Stimulated activated CD4-positive, alpha-beta T cell treated with anti-CD3 and anti-CD28 coated beads, Interleukin-2, amount 100 ng/mL, for 48 hours (primary cell): ENCODE results near the gene MRPL57.
"Not testable (repeated sequence)": the region's sequence is repeated elsewhere in the genome, so short reads cannot be mapped to it uniquely, and the experiment has no call there.

Source experiments
- DNase-seq, 2 donors: peaks; one replicate each; pipeline ENCODE4 v3.0.0-alpha.2; 2020

Gene MRPL57

DNA sequence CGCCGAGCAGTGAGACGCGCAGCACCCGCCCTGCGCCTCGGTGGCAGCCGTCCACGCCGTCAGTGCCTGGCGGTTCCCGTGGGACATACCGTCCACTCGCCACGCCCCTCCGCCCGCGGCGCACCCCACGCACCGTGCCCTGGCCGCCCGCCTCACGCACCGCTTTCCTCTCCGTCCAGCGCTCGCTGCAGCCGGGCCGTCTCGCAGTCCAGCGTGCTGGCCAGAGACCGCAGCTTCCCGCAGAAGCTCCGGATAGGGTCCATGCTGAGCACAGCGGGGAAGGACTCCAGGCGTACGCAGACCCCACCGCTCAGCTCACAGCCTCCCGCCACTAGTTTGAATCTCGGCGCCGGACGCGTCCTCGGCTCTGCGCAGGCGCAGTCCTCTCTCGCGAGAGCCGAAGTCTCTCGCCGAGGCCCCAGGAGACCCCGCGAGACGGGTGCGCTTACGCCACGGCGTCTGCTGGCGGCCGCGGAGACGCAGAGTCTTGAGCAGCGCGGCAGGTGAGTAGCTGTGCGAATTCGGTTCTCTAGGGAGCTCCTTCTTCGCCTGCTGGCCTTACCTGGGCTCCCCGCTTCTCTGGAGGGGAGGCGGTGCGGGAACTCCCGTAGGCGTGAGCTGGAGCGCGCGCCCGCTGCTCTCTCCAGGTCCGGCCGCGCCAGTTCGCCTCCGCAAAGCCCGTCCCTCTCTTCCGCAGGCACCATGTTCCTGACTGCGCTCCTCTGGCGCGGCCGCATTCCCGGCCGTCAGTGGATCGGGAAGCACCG lies at the start of gene MRPL57, which contains the start of gene SKA3:
Gene MRPL57 (plus strand): TSS at position 444 of the 767 bp plus-strand sequence. CDS start 259 bp downstream, at position 703.
Gene SKA3 (minus strand): TSS at position 338 of the 767 bp plus-strand sequence. CDS start 75 bp downstream, at position 263.
- DNase-seq = peak; percentile 90 to 93

DNA sequence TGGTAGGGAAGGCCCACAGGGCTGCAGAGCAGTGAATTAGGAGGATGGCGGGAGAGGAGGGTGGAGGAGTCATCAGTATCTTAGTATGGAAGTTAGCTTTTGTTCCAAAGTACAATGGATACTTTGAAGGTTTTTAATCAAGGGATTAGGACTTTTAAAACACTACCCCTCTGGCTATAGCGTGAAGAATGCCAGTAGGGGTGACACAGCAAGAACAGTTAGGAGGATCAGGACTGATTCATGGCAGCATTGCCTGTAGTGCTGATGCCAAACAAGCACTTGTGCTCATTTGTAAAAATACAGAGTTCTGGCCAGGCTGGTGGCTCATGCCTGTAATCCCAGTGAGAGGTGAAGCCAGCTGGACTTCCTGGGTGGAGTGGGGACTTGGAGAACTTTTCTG lies 46.3 kb upstream of the MRPL57 start:
- DNase-seq = no peak

DNA sequence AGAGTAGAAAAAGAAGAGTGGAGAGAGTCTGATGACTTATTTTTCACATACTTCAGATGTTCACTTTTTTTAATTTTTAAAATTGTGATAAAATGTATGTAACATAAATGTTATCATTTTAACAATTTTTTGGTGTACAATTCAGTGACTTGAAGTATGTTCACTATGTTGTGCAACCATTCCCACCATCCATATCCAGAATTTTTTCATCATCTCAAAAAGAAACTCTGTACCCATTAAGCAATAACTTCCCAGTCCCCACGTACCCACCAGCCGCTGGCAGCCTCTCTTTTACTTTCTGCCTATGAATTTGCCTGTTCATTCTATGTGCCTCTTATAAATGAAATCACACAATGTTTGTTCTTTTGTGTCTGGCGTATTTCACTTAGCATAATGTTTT lies 43.4 kb upstream of the MRPL57 start:
- DNase-seq = no peak

DNA sequence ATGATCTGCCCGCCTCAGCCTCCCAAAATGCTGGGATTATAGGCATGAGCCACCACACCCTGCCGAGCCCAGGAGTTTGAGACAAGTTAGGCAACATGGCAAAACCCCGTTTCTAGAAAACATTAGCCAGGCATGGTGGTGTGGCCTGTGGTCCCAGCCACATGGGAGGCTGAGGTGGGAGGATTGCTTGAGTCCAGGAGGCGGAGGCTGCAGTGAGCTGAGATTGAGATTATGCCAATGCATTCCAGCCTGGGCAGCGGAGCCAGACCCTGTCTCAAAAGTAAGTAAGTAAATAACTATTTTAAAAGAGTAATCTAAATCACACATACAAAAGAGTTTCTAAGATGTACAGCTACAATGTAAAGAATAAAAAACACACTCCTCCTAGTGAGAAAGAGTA lies 42.0 kb upstream of the MRPL57 start:
- no peak for DNase-seq

DNA sequence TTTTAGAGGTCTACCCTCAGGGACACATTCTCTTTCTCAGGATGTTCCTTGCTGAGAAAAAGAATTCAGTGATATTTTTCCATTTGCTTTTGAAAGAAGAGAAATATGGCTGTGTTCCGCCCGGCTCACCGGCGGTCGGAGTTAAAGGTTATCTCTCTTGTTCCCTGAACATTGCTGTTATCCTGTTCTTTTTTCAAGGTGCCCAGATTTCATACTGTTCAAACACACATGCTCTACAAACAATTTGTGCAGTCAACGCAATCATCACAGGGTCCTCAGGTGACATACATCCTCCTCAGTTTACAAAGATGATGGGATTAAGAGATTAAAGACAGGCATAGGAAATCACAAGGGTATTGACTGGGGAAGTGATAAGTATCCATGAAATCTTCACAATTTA lies 40.6 kb upstream of the MRPL57 start:
- not testable (repeated sequence) for DNase-seq

DNA sequence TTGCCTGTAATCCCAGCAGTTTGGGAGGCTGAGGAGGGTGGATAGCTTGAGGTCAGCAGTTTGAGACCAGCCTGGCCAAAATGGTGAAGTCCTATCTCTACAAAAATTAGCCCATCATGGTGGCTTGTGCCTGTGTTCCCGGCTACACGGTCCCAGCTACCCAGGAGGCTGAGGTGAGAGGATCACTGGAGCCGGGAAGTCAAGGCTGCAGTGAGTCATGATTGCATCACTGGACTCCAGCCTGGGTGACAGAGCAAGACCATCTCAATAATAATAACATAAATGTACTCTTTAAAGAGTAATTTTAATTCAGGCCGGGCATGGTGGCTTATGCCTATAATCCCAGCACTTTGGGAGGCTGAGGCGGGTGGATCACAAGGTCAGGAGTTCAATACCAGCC lies 38.8 kb upstream of the MRPL57 start:
- no peak for DNase-seq

DNA sequence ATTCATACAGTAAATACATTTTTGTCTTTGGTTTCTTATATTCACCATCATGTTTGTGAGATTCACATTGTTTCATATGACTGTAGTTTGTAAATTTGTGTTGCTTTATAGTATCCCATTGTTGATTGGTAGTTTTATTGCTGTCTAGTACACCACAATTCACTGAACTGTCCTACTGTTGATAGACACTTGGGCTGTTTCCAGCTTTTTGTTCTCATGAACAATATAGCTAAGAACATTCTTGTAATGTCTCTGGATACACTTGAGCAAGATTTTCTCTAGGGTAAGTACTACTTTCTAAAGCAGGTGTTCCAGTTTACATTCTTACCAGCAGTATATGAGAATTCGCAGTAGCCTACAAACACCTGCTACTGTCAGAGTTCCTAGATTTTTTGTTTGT lies 37.9 kb upstream of the MRPL57 start:
- no peak for DNase-seq

DNA sequence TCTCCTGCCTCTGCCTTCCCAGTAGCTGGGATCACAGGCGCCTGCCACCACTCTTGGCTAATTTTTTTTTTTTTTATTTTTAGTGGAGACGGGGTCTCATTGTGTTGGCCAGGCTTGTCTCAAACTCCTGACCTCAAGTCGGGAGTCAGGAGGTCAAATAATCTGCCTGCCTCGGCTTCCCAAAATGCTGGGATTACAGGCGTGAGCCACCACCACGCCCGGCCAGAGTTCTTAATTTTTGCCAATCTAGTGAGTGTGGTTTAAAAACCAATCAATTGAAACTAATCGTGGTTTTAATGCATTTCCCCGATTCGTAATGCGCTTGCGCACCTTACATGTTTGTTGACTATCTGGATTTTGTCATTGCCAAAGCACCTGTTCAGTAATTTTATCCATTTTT lies 37.1 kb upstream of the MRPL57 start:
- no peak for DNase-seq

DNA sequence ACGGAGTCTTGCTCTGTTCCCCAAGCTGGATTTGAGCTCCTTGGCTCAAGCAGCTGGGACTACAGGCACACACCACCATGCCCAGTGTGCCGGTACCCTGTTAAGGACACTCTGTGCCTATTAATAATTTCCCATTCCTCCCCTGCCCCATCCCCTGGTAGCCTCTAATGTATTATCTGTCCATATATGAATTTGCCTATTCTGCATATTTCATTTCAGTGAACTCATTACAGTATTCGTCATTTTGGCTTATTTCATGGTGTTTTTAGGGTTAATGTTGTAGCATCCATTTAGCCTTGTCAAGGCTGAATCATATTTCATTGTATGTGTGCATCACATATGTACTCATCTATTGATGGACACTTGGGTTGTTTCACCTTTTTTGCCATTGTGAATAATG lies 33.7 kb upstream of the MRPL57 start:
- no peak for DNase-seq

DNA sequence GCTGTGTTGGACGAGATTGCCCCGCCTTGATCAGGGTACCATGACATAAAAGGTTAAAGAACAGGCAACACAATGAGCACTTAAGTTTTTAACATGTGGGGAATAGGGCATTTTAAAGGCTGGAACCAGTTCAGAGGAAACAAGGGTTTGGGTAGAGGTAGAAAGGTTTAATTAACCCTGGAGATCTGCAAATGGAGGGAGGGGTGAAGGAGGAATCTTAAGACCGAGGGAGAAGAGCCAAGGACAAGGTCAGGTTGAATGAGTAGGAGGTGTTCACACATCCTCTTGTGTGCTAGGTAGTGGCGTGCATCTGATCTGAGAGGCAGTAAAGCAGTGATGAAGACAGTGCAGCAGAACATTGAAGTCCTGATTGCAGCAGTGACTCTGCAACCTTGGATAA lies 28.6 kb upstream of the MRPL57 start:
- DNase-seq = no peak

DNA sequence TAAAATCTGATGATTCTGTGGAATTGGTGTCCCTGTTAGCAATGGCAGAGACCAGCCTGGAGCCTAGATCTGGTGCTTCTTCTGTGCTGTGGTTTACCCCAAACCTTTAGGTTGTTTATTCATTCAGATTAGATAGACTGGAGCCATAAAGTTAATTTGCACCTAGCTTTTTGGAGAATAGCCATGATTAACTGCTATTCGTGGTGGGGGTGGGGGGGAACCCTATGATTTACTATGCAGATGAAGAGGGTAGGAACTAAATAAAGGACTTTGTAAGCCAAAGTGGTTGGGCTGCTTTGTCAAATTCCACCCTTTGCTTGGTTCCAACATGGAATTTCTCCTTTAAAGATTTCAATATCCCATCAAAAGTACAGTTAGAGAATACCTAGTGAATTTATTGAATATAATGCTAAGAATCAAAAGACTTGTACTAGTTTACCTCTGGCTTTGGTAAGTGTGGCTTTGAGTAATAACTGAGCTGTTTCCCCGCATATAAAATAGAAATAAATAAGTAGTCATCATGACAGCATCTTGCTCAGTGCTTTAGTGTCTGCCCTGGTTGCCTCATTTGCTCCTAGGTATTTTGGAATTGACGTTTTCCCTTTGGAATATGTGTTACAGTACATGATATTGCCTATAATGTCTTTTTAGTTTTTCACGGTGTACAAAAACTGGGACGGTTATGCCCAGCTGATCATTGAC lies 27.8 kb upstream of the MRPL57 start:
- DNase-seq = no peak

DNA sequence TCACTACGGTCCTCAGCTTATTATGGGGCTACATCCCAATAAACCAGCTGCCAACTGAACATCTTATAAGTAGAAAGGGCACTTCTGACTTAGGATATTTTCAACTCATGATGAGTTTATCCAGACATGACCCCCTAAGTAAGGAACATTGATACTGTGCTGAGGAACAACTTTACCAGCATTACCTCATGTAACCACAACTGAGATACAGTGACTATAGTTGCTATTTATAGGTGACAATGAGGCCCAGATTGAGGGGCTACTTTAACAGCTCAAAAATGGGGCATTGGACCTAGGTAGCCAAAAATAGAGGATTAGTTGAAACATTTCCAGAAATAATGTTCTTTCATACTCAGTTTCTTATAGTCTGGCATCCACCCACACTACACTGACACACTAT lies 26.9 kb upstream of the MRPL57 start:
- DNase-seq = no peak

DNA sequence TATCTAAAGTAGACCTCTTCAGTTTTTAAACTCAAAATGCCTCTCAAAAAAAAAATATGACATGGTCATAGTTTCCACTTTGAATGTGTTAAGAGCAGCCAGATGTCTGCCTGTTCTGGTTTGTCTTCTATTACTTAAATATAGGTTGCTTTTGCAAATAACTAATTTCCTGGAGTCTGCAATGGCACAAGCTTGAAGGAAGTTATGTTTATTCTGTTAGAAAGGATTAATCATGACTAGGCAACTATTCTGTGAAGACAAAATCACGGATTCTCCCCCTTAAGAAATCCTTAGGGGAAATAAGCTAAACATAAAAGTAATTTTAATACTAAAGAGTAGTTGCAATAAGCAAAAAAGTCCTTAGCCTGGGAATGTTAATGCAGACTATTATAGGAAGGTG lies 26.4 kb upstream of the MRPL57 start:
- DNase-seq = no peak

DNA sequence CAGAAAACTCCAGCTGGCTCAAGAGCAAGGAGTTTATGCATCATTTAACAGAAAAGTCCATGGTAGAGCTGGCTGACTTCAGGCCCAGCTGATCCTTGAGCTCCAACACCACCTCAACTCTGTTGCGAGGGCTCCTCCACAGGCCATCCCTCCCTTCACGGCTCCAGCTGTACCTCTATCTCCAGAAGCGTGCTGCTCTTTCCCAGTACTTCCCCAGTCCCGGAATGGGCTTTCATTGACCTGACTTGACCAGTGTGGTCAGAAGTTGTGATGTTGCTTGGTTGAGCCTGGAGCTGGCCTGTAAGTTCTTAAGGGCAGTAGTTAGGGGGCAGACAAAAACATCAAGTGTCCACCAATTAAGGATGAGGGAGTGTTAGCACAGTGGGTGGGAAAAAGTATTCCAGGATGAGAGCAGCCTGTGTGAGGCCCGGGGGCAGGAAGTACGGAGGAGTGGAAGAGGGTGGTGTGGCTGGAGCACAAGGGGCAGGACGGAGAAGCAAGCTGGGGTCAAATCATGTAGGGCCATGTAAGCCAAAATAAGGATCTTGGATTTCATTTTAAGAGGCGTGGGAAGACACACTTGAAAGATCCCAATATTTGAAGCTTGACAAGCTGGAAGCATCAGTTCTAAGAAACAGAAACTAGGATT lies 24.1 kb upstream of the MRPL57 start:
- DNase-seq = no peak

DNA sequence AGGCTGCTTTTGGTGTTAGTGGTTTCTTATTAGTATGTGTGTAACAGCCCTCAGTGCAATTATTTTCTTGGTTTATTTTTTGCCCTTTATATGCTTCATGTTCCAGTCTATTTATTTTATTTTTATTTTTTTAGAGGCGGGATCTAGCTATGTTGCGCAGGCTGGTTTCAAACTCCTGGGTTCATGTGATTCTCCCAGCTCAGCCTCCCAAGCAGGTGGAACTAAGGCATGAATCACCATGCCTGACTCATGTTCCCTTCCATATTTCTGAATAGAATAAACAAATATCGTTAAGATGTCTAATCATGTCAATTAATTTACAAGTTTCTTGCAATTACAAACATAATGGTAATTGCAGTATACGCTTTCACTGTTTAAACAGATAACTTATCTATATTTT lies 11.8 kb upstream of the MRPL57 start:
- no peak for DNase-seq

DNA sequence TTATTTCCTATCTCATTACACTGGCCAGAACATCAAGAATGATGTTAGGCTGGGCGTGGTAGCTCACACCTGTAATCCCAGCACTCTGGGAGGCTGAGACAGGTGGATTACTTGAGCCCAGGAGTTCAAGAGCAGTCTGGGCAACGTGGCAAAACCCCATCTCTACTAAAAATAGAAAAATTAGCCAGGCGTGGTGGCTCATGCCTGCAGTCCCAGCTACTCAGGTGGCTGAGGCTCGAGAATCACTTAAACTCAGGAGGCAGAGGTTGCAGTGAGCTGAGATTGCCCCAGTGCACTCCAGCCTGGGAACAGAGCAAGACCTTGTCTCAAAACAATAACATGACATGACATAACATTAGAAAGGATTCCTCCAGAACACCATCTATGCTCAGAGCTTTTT lies 10.9 kb upstream of the MRPL57 start:
- not testable (repeated sequence) for DNase-seq

DNA sequence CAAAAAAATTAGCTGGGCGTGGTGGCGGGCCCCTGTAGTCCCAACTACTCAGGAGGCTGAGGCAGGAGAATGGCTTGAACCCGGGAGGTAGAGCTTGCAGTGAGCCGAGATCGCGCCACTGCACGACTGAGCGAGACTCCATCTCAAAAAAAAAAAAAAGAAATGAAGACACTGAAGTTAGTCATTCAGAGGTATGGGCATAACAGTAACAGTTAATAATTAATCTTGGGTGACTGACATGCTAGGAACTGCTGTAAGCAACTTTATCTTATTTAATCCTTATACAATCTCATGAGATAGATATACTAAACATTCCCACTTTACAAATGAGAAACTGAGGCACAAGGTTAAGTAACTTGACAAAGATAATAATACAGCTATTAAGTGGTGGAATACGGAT lies 5.0 kb upstream of the MRPL57 start:
- no peak for DNase-seq

DNA sequence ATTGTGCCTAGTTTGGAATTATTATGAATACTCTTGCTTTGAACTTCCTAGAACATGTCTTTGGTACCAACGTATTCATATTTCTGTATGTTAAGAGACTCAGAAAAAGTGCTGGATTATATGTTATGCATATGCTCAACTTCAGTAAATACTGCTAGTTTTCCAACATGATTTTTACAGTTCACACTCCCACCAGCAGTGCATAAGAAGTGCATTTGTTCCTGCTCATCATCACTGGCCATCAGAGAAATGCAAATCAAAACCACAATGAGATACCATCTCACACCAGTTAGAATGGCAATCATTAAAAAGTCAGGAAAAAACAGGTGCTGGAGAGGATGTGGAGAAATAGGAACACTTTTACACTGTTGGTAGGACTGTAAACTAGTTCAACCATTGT lies 2.7 kb upstream of the MRPL57 start:
- DNase-seq = not testable (repeated sequence)

DNA sequence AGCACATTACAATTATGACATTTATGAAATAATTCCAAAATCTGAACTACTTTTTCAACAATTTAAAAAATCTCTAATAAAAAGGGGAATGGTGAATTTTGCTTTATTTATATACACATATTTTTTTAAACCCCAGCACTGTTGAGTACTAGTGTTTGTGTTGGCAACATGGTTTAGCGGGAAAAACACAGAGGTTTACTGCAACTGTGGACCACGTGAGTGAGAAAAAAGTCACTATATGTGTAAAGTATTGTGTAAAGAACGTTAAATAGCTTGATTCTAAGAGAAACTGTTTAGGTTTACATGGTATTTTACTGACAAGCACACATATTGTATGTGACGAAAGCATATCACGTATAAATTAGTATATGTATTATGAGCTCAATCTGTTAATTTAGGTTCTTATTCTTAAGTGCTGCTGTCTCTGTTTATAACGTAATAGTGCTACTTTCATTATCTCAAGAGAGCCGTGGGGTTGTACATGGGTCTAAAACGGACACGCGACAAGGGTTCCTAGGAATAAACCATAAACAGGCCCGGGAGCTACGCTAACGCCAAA lies 723 bp upstream of the MRPL57 start:
- DNase-seq = no peak

DNA sequence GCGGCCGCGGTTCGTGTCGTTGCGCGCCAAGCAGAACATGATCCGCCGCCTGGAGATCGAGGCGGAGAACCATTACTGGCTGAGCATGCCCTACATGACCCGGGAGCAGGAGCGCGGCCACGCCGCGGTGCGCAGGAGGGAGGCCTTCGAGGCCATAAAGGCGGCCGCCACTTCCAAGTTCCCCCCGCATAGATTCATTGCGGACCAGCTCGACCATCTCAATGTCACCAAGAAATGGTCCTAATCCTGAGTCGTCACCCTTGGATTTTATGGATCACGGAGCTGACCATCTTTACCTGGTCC lies 475 bp downstream of the MRPL57 start:
- DNase-seq = peak in 1 of 2 donors; percentile 20

DNA sequence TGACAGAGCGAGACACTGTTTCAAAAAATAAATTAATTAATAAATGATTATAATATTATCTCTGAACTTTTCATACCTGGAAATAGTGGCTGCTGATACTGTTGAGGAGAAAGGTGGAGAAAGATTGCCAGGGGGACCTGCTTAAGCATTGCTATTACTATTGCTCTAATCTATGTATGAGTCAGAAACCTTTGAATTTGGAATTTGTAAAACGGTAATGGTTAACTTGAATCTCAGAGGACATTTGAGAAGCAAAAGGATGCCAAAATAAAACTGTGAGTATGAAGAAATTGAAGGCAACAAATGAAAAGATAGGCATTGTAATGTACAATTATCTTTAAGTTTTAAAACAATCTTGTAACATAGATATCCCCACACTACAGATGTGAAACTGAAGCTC lies 5.2 kb downstream of the MRPL57 start:
- no peak for DNase-seq

DNA sequence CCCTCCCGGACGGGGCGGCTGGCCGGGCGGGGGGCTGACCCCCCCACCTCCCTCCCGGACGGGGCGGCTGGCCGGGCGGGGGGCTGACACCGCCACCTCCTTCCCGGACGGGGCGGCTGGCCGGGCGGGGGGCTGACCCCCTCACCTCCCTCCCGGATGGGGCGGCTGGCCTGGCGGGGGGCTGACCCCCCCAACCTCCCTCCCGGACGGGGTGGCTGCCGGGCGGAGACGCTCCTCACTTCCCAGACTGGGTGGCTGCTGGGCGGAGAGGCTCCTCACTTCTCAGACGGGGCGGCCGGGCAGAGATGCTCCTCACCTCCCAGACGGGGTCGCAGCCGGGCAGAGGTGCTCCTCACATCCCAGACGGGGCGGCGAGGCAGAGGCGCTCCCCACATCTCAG lies 10.0 kb downstream of the MRPL57 start:
- DNase-seq = not testable (repeated sequence)

DNA sequence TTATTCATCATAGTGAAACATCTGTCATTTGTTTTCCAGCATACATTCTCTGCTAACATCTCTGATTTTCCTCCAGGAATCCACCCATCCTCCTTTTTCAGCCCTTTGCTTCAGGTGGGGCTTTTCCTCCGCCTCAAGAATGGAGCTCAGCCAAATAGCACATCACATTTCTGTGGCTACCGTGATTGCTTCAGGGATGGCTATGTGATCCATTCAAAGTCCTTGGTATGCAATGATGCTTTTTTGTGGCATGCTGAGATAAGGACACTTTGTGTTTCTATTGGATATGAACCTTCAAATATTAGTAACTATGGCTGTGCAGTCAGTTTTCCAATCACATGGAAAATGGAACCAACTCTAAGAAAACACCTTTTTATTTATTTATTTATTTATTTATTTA lies 18.3 kb downstream of the MRPL57 start:
- not testable (repeated sequence) for DNase-seq
